GM10266 (cell line): ENCODE data around the gene HUNK.

Source experiments
- DNase-seq: peaks from one replicate; pipeline ENCODE4 v3.0.0; 2012; ENCODE audit errors: extremely low spot score
- CTCF ChIP-seq: IDR thresholded peaks from 2 replicates; pipeline ENCODE4 v1.5.1; 2012; ENCODE audit warnings: mild to moderate bottlenecking, low read depth; ENCODE audit not compliant: control insufficient read depth, insufficient read depth; ENCODE audit errors: missing control alignments

HUNK gene

DNA sequence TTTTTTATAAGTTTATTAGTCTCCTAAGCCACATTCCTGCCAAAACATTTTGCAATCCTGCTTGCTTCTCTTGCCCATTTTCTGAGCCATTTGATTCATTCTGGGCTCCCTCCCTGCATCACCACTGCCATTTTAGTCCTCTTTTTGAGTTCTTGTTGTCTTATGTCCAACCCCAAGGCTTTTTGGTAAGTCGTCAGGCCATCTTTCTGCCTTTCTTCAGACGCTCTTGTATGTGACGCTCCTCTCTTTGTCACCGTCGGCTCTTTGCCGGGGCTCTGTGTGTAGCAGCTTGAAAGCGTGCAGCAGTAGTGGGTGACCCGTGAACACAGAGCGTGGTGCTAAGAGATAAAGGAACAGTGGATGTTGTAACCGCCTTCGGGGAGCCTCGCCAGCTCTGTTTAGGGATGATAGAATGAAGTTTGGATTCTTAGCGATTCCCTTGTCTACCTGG is 14.6 kb downstream of the HUNK start:
- no peak for DNase-seq
- no peak for TF ChIP-seq CTCF

GRCh38 chr21:31888936-31889371 is 16.1 kb downstream of the HUNK start:
- no peak for TF ChIP-seq CTCF
- no peak for DNase-seq

GRCh38 chr21:31889460-31889859 is 16.6 kb downstream of the HUNK start:
- DNase-seq: no peak
- TF ChIP-seq CTCF: no peak

- TF ChIP-seq CTCF: no peak
- DNase-seq: no peak
Measured at GRCh38 chr21:31892686-31893085, 19.9 kb downstream of the HUNK start.

DNA sequence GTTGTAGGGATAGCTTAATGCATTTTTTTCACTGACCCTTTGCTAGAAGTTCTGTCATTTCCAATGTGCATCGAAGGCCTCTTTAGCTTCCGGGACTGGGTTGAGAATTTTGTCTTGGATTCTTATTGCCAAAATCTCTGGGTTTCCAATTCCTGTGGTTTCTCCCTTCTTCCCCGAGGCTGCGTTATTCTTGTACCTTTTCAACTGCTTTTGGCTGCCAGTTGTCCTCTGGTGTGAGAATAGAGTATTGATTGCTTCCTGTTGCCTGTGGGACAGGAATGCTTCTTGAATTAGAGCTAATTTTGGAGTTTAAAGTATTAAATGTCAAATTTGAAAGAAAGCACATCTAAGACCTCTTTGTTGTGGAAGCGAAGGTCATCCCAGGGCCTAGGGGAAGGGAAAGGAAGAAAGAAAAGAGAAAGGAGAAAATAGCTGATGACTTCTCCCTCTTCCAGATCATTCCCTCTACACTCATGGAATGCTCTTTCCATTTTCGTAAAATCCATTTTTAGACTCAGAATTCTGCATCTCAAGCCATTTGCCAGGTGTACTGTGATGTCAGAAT is 21.1 kb downstream of the HUNK start:
- TF ChIP-seq CTCF: no peak
- no peak for DNase-seq

- DNase-seq: no peak
- TF ChIP-seq CTCF: no peak
Measured at GRCh38 chr21:31894457-31894856, 21.6 kb downstream of the HUNK start.

DNA sequence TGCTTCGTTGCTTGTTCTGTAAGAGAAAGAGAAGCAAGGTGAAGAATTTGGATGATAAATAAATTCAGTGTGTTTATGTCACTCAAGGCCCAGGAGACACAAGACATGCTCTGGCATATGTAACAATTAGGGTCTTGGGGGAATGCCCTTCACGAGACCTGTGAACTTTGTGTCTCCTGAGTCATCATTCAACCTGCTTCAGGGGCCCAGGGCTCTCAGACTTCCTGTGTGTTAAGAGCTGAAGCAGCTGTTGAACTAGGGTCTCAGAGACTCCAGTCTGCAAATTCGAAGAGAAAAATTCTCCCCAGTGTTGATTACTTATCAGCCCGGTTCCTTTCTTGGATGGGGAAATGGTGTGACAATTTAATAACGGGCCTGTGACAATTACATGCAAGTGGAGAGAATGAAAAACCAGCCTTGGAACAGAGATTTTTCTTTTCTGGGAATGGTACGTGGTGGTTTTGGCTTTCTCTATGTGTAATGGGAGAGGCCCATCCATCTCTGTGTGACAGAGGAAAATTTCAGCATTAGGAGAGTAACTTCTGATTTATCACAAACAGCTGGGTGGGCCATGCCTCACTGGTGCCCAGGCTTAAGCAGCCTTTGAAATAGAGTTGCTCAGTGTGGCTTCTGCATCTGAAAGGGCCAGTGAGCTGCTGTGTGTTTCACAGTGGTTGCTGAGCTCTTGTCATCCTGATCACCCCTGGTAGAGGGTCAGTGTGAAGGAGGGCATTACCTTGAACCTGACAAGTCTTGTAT is 22.4 kb downstream of the HUNK start:
- no peak for DNase-seq
- no peak for TF ChIP-seq CTCF
